Fibroblast of skin of left biceps (primary cell): ENCODE results near the gene RAP1GAP2.

ENCODE experiments used
- DNase-seq, 2 experiments: peaks; one replicate each; pipeline ENCODE4 v3.0.0-alpha.2; 2013; ENCODE audit warnings: low read depth in 2 of 2

The RAP1GAP2 gene

GRCh38 chr17:2853283-2854142 lies 57.3 kb downstream of the RAP1GAP2 start:
- DNase-seq = no peak

GRCh38 chr17:2854143-2855055 lies 58.2 kb downstream of the RAP1GAP2 start:
- no peak for DNase-seq

GRCh38 chr17:2855063-2855600 lies 58.9 kb downstream of the RAP1GAP2 start:
- DNase-seq = no peak

GRCh38 chr17:2856727-2857126 lies 60.5 kb downstream of the RAP1GAP2 start:
- DNase-seq = no peak

- no peak for DNase-seq
These were observed 63.8 kb downstream of the RAP1GAP2 start for GRCh38 chr17:2860045-2860444.

- no peak for DNase-seq
These were observed 64.6 kb downstream of the RAP1GAP2 start for GRCh38 chr17:2860883-2861282.

- no peak for DNase-seq
These were observed 66.0 kb downstream of the RAP1GAP2 start for GRCh38 chr17:2862197-2862596.

- DNase-seq = no peak
These were observed 67.0 kb downstream of the RAP1GAP2 start for GRCh38 chr17:2863204-2863603.

- no peak for DNase-seq
These were observed 69.0 kb downstream of the RAP1GAP2 start for GRCh38 chr17:2865228-2865627.

GRCh38 chr17:2867441-2868424 lies 71.5 kb downstream of the RAP1GAP2 start:
- DNase-seq = no peak

- DNase-seq = no peak
These were observed 73.4 kb downstream of the RAP1GAP2 start for GRCh38 chr17:2869604-2870003.

- DNase-seq = no peak
These were observed 75.0 kb downstream of the RAP1GAP2 start for GRCh38 chr17:2871205-2871604.

- DNase-seq = no peak
These were observed 75.5 kb downstream of the RAP1GAP2 start for GRCh38 chr17:2871720-2872119.

- DNase-seq = no peak
These were observed 76.0 kb downstream of the RAP1GAP2 start for GRCh38 chr17:2872282-2872681.

GRCh38 chr17:2874189-2874686 lies 78.0 kb downstream of the RAP1GAP2 start:
- DNase-seq = no peak

GRCh38 chr17:2875608-2876007 lies 79.4 kb downstream of the RAP1GAP2 start:
- DNase-seq = no peak

GRCh38 chr17:2876467-2876866 lies 80.2 kb downstream of the RAP1GAP2 start:
- no peak for DNase-seq

- no peak for DNase-seq
These were observed 82.6 kb downstream of the RAP1GAP2 start for GRCh38 chr17:2878751-2879254.

GRCh38 chr17:2880050-2880449 lies 83.8 kb downstream of the RAP1GAP2 start:
- no peak for DNase-seq

- DNase-seq = no peak
These were observed 85.1 kb downstream of the RAP1GAP2 start for GRCh38 chr17:2881295-2881694.
